ENCODE results near the gene IDH1. TPM values are rescaled to one million over a fixed set of nuclear protein-coding genes. Genes with fewer than 3 reads are reported as not detected.

Gene IDH1
- total and polyA plus RNA-seq, 2 of the 13 experiments (the other 11 are each of a cell fraction or from before 2014, with no cell fraction given), result 312 to 1,077 TPM

DNA sequence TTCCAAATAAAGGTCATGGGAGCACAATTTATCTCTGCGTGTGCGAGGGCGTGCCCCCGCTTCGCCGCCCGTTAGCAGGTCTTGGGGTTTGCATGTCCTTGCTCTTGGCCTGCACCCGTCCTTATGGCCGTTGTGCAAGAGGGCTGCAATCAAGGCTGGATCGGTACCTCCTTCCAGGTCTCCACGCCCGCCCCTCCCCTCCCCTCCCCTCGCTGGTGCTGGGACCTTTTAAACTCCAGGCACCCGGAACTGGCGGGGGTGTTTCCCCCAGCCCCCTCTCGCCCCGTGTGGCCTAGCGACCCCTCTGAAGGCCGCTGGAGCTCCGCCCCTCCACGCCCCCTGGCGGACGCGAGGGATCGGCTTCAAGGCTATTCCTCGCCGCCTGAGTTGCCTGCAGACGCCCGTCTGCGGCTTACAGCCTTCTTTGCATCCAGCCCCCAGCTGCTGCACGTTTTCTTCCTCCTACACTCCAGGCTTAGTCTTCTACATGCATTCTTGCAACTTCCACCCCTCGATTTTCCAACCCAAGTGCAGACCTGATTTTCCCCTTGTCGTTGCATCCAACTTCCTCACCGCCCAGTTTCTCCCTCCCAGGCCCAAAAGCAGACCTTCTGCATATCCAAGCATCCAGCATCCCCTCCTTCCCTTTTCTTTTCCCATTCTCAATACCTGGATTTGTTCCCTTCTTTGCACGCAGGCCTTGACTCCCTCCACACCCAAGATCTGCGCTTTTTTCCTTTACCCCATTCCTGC is 577 bp downstream of the IDH1 start (continued):
- TF ChIP-seq SNAPC4 (CRISPR knock-in tag; IDR thresholded peaks at IDR 0.05) (peak; percentile 51; the same call in 1 of the 2 replicates), MXD4 (CRISPR knock-in tag; IDR thresholded peaks at IDR 0.05) (peak; percentile 69; the same call in 1 of the 2 replicates), ZNF292 (CRISPR knock-in tag; IDR thresholded peaks at IDR 0.05; ENCODE audit: borderline replicate concordance, low read depth) (peak; percentile 73; the same call in 1 of the 2 replicates), ZNF333 (CRISPR knock-in tag; IDR thresholded peaks at IDR 0.05; ENCODE audit: borderline replicate concordance) (peak; percentile 83), ZFP1 (CRISPR knock-in tag; IDR thresholded peaks at IDR 0.05) (no peak; the same call in none of the 2 replicates), TFDP2 (CRISPR knock-in tag; IDR thresholded peaks at IDR 0.05) (peak; percentile 74), ZNF883 (CRISPR knock-in tag; IDR thresholded peaks at IDR 0.05; ENCODE audit: not compliant biosample characterization) (peak; percentile 30), MIXL1 (CRISPR knock-in tag; IDR thresholded peaks at IDR 0.05) (peak; percentile 77; the same call in 1 of the 2 replicates), PRDM15 (CRISPR knock-in tag; IDR thresholded peaks at IDR 0.05) (peak; percentile 81), SAP130 (CRISPR knock-in tag; IDR thresholded peaks at IDR 0.05; ENCODE audit: low read depth) (peak; percentile 92)
- TF ChIP-seq, protein P1, sequence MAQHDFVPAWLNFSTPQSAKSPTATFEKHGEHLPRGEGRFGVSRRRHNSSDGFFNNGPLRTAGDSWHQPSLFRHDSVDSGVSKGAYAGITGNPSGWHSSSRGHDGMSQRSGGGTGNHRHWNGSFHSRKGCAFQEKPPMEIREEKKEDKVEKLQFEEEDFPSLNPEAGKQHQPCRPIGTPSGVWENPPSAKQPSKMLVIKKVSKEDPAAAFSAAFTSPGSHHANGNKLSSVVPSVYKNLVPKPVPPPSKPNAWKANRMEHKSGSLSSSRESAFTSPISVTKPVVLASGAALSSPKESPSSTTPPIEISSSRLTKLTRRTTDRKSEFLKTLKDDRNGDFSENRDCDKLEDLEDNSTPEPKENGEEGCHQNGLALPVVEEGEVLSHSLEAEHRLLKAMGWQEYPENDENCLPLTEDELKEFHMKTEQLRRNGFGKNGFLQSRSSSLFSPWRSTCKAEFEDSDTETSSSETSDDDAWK (CRISPR knock-in tag; IDR thresholded peaks at IDR 0.05), result no peak
- TF ChIP-seq, protein P2, sequence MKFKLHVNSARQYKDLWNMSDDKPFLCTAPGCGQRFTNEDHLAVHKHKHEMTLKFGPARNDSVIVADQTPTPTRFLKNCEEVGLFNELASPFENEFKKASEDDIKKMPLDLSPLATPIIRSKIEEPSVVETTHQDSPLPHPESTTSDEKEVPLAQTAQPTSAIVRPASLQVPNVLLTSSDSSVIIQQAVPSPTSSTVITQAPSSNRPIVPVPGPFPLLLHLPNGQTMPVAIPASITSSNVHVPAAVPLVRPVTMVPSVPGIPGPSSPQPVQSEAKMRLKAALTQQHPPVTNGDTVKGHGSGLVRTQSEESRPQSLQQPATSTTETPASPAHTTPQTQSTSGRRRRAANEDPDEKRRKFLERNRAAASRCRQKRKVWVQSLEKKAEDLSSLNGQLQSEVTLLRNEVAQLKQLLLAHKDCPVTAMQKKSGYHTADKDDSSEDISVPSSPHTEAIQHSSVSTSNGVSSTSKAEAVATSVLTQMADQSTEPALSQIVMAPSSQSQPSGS (CRISPR knock-in tag; IDR thresholded peaks at IDR 0.05), result peak; percentile 84; the same call in 1 of the 2 replicates
- TF ChIP-seq, protein P3, sequence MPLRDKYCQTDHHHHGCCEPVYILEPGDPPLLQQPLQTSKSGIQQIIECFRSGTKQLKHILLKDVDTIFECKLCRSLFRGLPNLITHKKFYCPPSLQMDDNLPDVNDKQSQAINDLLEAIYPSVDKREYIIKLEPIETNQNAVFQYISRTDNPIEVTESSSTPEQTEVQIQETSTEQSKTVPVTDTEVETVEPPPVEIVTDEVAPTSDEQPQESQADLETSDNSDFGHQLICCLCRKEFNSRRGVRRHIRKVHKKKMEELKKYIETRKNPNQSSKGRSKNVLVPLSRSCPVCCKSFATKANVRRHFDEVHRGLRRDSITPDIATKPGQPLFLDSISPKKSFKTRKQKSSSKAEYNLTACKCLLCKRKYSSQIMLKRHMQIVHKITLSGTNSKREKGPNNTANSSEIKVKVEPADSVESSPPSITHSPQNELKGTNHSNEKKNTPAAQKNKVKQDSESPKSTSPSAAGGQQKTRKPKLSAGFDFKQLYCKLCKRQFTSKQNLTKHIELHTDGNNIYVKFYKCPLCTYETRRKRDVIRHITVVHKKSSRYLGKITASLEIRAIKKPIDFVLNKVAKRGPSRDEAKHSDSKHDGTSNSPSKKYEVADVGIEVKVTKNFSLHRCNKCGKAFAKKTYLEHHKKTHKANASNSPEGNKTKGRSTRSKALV (CRISPR knock-in tag; IDR thresholded peaks at IDR 0.05), result no peak; the same call in 1 of the 2 replicates
